Neuronal stem cell (in vitro differentiated cells): ENCODE measurements around the gene UBN1.

Experiments
- DNase-seq: peaks from one replicate; pipeline ENCODE4 v3.0.0-alpha.2; 2013; ENCODE audit warnings: low spot score
- H2AFZ ChIP-seq: one replicate; pipeline ENCODE4 v1.6.1; 2013; ENCODE audit warnings: mild to moderate bottlenecking, low read length, inconsistent platforms
- H2AK5ac ChIP-seq: 2 replicates; pipeline ENCODE4 v1.6.1; 2013; ENCODE audit warnings: low read depth, mild to moderate bottlenecking, inconsistent platforms, low read length, moderate library complexity, mixed read lengths
- H2BK120ac ChIP-seq: 2 replicates; pipeline ENCODE4 v1.6.1; 2013; ENCODE audit warnings: low read depth, mild to moderate bottlenecking, inconsistent platforms, low read length, moderate library complexity, mixed read lengths
- H2BK12ac ChIP-seq: one replicate; pipeline ENCODE4 v1.6.1; 2013; ENCODE audit warnings: low read length, inconsistent platforms
- H2BK15ac ChIP-seq: 2 replicates; pipeline ENCODE4 v1.6.1; 2013; ENCODE audit warnings: mild to moderate bottlenecking, low read length, inconsistent platforms, mixed read lengths
- H2BK5ac ChIP-seq: one replicate; pipeline ENCODE4 v1.6.1; 2013; ENCODE audit warnings: inconsistent platforms, mild to moderate bottlenecking, low read length, moderate library complexity
- H3K14ac ChIP-seq: one replicate; pipeline ENCODE4 v1.6.1; 2013; ENCODE audit warnings: low read length, inconsistent platforms
- H3K18ac ChIP-seq: 2 replicates; pipeline ENCODE4 v1.6.1; 2013; ENCODE audit warnings: low read length, inconsistent platforms
- H3K23ac ChIP-seq: 2 replicates; pipeline ENCODE4 v1.6.1; 2013; ENCODE audit warnings: low read depth, mild to moderate bottlenecking, mixed read lengths, low read length, inconsistent platforms; ENCODE audit not compliant: poor library complexity
- H3K27ac ChIP-seq: replicated peaks from 3 replicates; pipeline ENCODE4 v1.5.1; 2013; ENCODE audit warnings: low read length, inconsistent platforms
- H3K27me3 ChIP-seq, 3 experiments: 2 replicates each; pipeline ENCODE4 v1.6.1; 2013; ENCODE audit warnings: low read length in 3 of 3, mild to moderate bottlenecking in 2 of 3, inconsistent platforms in 1 of 3, low read depth in 1 of 3, mixed read lengths in 1 of 3, moderate library complexity in 1 of 3; ENCODE audit not compliant: control insufficient read depth in 3 of 3, insufficient read depth in 3 of 3
- H3K36me3 ChIP-seq, 2 donors: replicated peaks in 1 of 2; 2 replicates each; pipeline ENCODE4 v1.6.1; 2013; ENCODE audit warnings: low read length in 2 of 2; ENCODE audit not compliant: control insufficient read depth in 2 of 2, insufficient read depth in 2 of 2
- H3K4ac ChIP-seq: 2 replicates; pipeline ENCODE4 v1.6.1; 2013; ENCODE audit warnings: inconsistent platforms, mild to moderate bottlenecking, low read length, moderate library complexity
- H3K4me1 ChIP-seq, 2 donors: 1 replicate in 1 of 2; 2 replicates in 1 of 2; pipeline ENCODE4 v1.6.1; 2013; ENCODE audit warnings: low read length in 2 of 2, low read depth in 1 of 2; ENCODE audit not compliant: control insufficient read depth in 2 of 2, insufficient read depth in 1 of 2
- H3K4me2 ChIP-seq: one replicate; pipeline ENCODE4 v1.6.1; 2013; ENCODE audit warnings: mild to moderate bottlenecking, low read length, inconsistent platforms; ENCODE audit not compliant: insufficient read depth, poor library complexity, severe bottlenecking
- H3K4me3 ChIP-seq, 2 donors: 2 replicates each; pipeline ENCODE4 v1.5.1; 2013; ENCODE audit warnings: low read length in 2 of 2, mild to moderate bottlenecking in 2 of 2, inconsistent platforms in 1 of 2, moderate library complexity in 1 of 2
- H3K79me1 ChIP-seq: one replicate; pipeline ENCODE4 v1.6.1; 2013; ENCODE audit warnings: low read depth, mild to moderate bottlenecking, inconsistent platforms, low read length, moderate library complexity
- H3K9ac ChIP-seq: one replicate; pipeline ENCODE4 v1.6.1; 2013; ENCODE audit warnings: mild to moderate bottlenecking, low read depth, low read length, inconsistent platforms; ENCODE audit not compliant: poor library complexity
- H3K9me3 ChIP-seq, 2 donors: replicated peaks in 1 of 2; 2 replicates each; pipeline versions ENCODE3 to v1.6.1; 2013; ENCODE audit warnings: low read length in 2 of 2, mild to moderate bottlenecking in 2 of 2, inconsistent platforms in 1 of 2, low read depth in 1 of 2, mixed read lengths in 1 of 2, moderate library complexity in 1 of 2; ENCODE audit not compliant: control insufficient read depth in 2 of 2, insufficient read depth in 1 of 2
- H4K8ac ChIP-seq: one replicate; pipeline ENCODE4 v1.6.1; 2013; ENCODE audit warnings: low read depth, mild to moderate bottlenecking, inconsistent platforms, low read length, moderate library complexity
- H4K91ac ChIP-seq: one replicate; pipeline ENCODE4 v1.6.1; 2013; ENCODE audit warnings: low read length, low read depth, mild to moderate bottlenecking, inconsistent platforms; ENCODE audit not compliant: poor library complexity
- WGBS, 2 donors: extraction: QIAGEN DNeasy Blood & Tissue Kit; methylation state at CpG; one replicate each; pipeline ENCODE4 v1.1.7; 2013; ENCODE audit warnings: missing lambda C conversion rate in 2 of 2, mixed read lengths in 1 of 2; ENCODE audit not compliant: insufficient read length in 2 of 2, insufficient replicate concordance in 1 of 2; ENCODE audit errors: extremely low coverage in 2 of 2; 5-methylcytosine and 5-hydroxymethylcytosine counted together

Gene UBN1

GRCh38 chr16:4920826-4921225 is 73.5 kb downstream of the UBN1 start:
- no peak overlapping the region for H2BK12ac ChIP-seq
- WGBS, 2 donors = no CpG with 5 or more reads among the region's 5 CpGs
- no peaks in the 10 kb centered on the region for H3K9me3 ChIP-seq
- no peak overlapping the region for H3K4me2 ChIP-seq
- peaks cover 0 to 31% (median 0%) of the 10 kb centered on the region in 3 experiments for H3K27me3 ChIP-seq
- no peak overlapping the region for H2BK15ac ChIP-seq
- peak overlapping the region; percentile 22 for H2BK120ac ChIP-seq
- no peak overlapping the region for H3K4ac ChIP-seq
- no peak overlapping the region for H3K9ac ChIP-seq
- peak overlapping the region; percentile 20 for H3K18ac ChIP-seq
- no peak overlapping the region for H3K4me3 ChIP-seq
- H4K91ac ChIP-seq = no peak overlapping the region
- no peak overlapping the region for H3K27ac ChIP-seq
- peaks cover 0 to 8% of the 10 kb centered on the region in 2 donors for H3K4me1 ChIP-seq
- no peaks in the 10 kb centered on the region for H3K36me3 ChIP-seq
- DNase-seq = no peak
- H2AK5ac ChIP-seq = no peak overlapping the region
- H3K79me1 ChIP-seq = no peaks in the 10 kb centered on the region
- no peak overlapping the region for H4K8ac ChIP-seq
- H3K14ac ChIP-seq = no peak overlapping the region
- no peak overlapping the region for H2AFZ ChIP-seq
- no peak overlapping the region for H3K23ac ChIP-seq
- no peak overlapping the region for H2BK5ac ChIP-seq

GRCh38 chr16:4922721-4923342 is 75.6 kb downstream of the UBN1 start:
- no peak overlapping the region for H2AFZ ChIP-seq
- WGBS, 2 donors = no CpG with 5 or more reads among the region's 18 CpGs
- no peak overlapping the region for H4K91ac ChIP-seq
- no peak overlapping the region for H3K23ac ChIP-seq
- no peak overlapping the region for H3K4me3 ChIP-seq
- no peak overlapping the region for H3K4ac ChIP-seq
- H3K9me3 ChIP-seq = peaks cover 2 to 3% of the 10 kb centered on the region in 2 donors
- peak overlapping the region; percentile 50 for H3K18ac ChIP-seq
- H3K14ac ChIP-seq = no peak overlapping the region
- no peak overlapping the region for H3K27ac ChIP-seq
- H2BK120ac ChIP-seq = no peak overlapping the region
- no peak overlapping the region for H3K4me2 ChIP-seq
- H4K8ac ChIP-seq = no peak overlapping the region
- H3K36me3 ChIP-seq = no peaks in the 10 kb centered on the region
- H3K9ac ChIP-seq = no peak overlapping the region
- H2BK15ac ChIP-seq = no peak overlapping the region
- no peaks in the 10 kb centered on the region for H3K79me1 ChIP-seq
- H2BK12ac ChIP-seq = no peak overlapping the region
- H2AK5ac ChIP-seq = no peak overlapping the region
- peaks cover 0 to 8% of the 10 kb centered on the region in 2 donors for H3K4me1 ChIP-seq
- peaks cover 0 to 31% (median 0%) of the 10 kb centered on the region in 3 experiments for H3K27me3 ChIP-seq
- no peak for DNase-seq
- H2BK5ac ChIP-seq = peak overlapping the region; percentile 2

- Histone ChIP-seq H4K8ac (no peak overlapping the region), H3K18ac (no peak overlapping the region), H3K4me2 (no peak overlapping the region), H3K4me1 (peaks cover 0 to 4% of the 10 kb centered on the region in 2 donors), H3K9ac (no peak overlapping the region), H2AFZ (no peak overlapping the region), H3K36me3 (no peaks in the 10 kb centered on the region), H3K23ac (no peak overlapping the region), H2BK5ac (no peak overlapping the region), H3K4ac (no peak overlapping the region), H3K14ac (no peak overlapping the region), H4K91ac (no peak overlapping the region), H3K79me1 (no peaks in the 10 kb centered on the region), H3K4me3 (no peak overlapping the region), H2BK120ac (no peak overlapping the region), H3K9me3 (peaks cover 2 to 3% of the 10 kb centered on the region in 2 donors), H2BK15ac (no peak overlapping the region), H3K27me3 (peaks cover 0 to 31% (median 0%) of the 10 kb centered on the region in 3 experiments), H3K27ac (no peak overlapping the region), H2BK12ac (no peak overlapping the region), H2AK5ac (no peak overlapping the region)
- WGBS, 2 donors = no CpG with 5 or more reads among the region's 6 CpGs
- no peak for DNase-seq
These were observed 76.6 kb downstream of the UBN1 start for GRCh38 chr16:4923853-4924252.

GRCh38 chr16:4924593-4925292 is 77.5 kb downstream of the UBN1 start:
- Histone ChIP-seq H3K4ac (no peak overlapping the region), H3K4me1 (peaks cover 0 to 3% of the 10 kb centered on the region in 2 donors), H3K23ac (no peak overlapping the region), H3K27me3 (peaks cover 0 to 29% (median 0%) of the 10 kb centered on the region in 3 experiments), H2AFZ (no peak overlapping the region), H2BK5ac (no peak overlapping the region), H2BK120ac (no peak overlapping the region), H3K27ac (no peak overlapping the region), H3K9me3 (peaks cover 2 to 3% of the 10 kb centered on the region in 2 donors), H3K4me2 (no peak overlapping the region), H4K91ac (no peak overlapping the region), H3K36me3 (no peaks in the 10 kb centered on the region), H2BK15ac (no peak overlapping the region), H3K9ac (peak overlapping the region; percentile 51), H3K79me1 (no peaks in the 10 kb centered on the region), H3K18ac (peak overlapping the region; percentile 73), H2BK12ac (no peak overlapping the region), H2AK5ac (no peak overlapping the region), H3K4me3 (no peak overlapping the region), H3K14ac (no peak overlapping the region), H4K8ac (peak overlapping the region; percentile 67)
- DNase-seq = no peak
- WGBS, 2 donors = no CpG with 5 or more reads among the region's 12 CpGs
